BJ (cell line): ENCODE results near the gene NDC80. TPM values are rescaled to one million over a fixed set of nuclear protein-coding genes. Genes with fewer than 3 reads are reported as not detected.

Experiments
- CTCF ChIA-PET: fragments of 350-600 bp; formaldehyde crosslinking; extraction: SDS; loops from one replicate; lab custom pipeline; 2021; ENCODE audit warnings: antibody characterized with exemption, inconsistent platforms; lab: Yijun Ruan, JAX
- POLR2A ChIA-PET: fragments of 300-600 bp; sonication (Branson Sonifier 250); formaldehyde crosslinking; extraction: SDS; loops from one replicate; lab custom pipeline; 2021; ENCODE audit warnings: antibody characterized with exemption; lab: Charles Lee
- DNase-seq: peaks from one replicate; pipeline ENCODE4 v3.0.0-alpha.2; 2011; ENCODE audit warnings: low read depth
- H3K27me3 ChIP-seq: 2 replicates; pipeline ENCODE4 v1.6.0; 2011; ENCODE audit warnings: low read length; ENCODE audit not compliant: control insufficient read depth, insufficient read depth
- H3K36me3 ChIP-seq: 2 replicates; pipeline ENCODE4 v1.5.1; 2011; ENCODE audit warnings: low read length; ENCODE audit not compliant: control insufficient read depth, insufficient read depth
- H3K4me3 ChIP-seq: 2 replicates; pipeline ENCODE4 v1.5.1; 2011; ENCODE audit warnings: low read depth, mild to moderate bottlenecking, control low read depth, low read length
- CTCF ChIP-seq: IDR thresholded peaks from 2 replicates; pipeline ENCODE4 v1.5.1; 2011; ENCODE audit warnings: low read depth, mild to moderate bottlenecking, control low read depth, inconsistent platforms, low read length, moderate library complexity; ENCODE audit not compliant: insufficient read depth
- polyA plus RNA-seq: library from polyadenylated mRNA; depleted of rRNA; stranded (reverse); fragments of >200 nt; gene quantifications from 2 replicates; pipeline ENCODE4 v1.2.3, GENCODE V29; 2011

NDC80 gene
- polyA plus RNA-seq, 1 experiment: 18.1 TPM

DNA sequence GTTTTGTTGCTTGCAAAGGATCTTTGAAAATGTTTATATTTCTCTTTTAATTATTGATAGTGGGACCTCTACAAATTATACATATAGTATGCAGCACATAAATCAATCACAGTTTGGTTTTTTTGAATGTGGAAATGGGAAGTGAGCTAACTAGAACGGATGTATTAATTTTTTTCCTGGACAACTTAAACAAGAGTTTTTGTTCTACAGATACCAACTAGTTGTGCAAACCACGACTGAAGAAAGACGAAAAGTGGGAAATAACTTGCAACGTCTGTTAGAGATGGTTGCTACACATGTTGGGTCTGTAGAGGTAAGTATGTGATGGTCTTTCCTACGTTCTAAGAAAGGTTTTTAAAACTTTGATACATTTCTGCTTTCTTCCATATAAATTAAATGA lies 39.2 kb downstream of the NDC80 start:
- H3K36me3 ChIP-seq: peaks cover 2% of the 10 kb centered on the region; the same call in 1 of the 2 replicates
- DNase-seq: no peak
- no peak overlapping the region for H3K4me3 ChIP-seq
- no peak for TF ChIP-seq CTCF
- H3K27me3 ChIP-seq: no peaks in the 10 kb centered on the region
- CTCF ChIA-PET: no interaction called here
- POLR2A ChIA-PET: no interaction called here

DNA sequence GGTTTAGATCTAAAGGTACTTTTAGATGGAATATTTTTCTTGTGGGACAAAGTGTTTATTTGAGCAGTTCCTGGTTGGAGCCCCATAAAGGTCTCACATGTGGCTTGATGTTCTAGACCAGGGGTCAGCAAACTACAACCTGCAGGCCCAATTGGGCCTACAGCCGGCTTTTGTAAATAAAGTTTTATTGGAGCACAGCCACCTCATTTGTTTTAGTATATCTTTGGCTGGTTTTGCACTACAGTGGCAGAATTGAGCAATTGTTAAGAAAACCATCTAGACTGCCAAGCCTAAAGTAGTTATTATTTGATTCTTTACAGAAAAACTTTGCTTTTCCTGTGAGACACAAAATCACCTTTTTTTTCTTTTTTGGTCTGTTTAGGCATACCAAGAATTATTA lies 41.6 kb downstream of the NDC80 start:
- TF ChIP-seq CTCF: no peak
- no peak overlapping the region for H3K4me3 ChIP-seq
- no peak for DNase-seq

DNA sequence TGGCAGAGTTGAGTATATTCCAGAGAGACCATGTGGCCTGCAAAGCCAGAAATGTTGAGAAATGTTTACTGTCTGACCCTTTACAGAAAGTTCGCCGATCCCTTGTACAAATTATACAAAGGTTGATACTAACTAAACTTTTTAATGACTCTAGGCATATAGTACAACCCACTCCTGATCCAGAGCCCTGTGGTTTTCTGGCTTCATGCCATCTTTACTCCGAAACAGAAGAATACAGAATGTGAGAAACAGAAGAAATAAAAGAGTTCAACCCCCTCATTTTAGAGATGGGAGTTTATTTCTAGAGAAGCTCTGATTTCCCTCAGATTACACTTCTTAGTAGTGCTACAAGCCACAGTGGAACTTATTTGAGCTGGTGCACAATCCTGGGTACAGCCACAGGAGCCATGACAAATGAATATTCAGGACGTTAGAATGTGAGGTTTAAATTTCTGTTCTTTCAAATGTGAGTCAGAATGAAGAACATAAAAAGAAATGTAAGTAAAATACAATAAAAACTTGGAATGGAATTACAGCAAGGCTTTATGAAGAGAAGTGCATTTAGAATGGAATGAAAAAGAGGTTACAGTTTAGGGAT lies 46.1 kb downstream of the NDC80 start:
- Histone ChIP-seq H3K36me3 (peaks cover 2% of the 10 kb centered on the region; the same call in 1 of the 2 replicates), H3K27me3 (no peaks in the 10 kb centered on the region), H3K4me3 (no peak overlapping the region)
- TF ChIP-seq CTCF: no peak
- CTCF ChIA-PET: interaction anchor here (0.6 kb wide), 1 partner anchor 388 kb away, joined by 3 read pairs; no protein-coding TSS in a partner anchor
- no peak for DNase-seq
- POLR2A ChIA-PET: no interaction called here

More for the DNA sequence above, 41.6 kb downstream of the NDC80 start:
- H3K27me3 ChIP-seq: no peaks in the 10 kb centered on the region
- H3K36me3 ChIP-seq: peaks cover 2% of the 10 kb centered on the region; the same call in 1 of the 2 replicates
- ChIA-PET CTCF (no interaction called here), POLR2A (no interaction called here)

DNA sequence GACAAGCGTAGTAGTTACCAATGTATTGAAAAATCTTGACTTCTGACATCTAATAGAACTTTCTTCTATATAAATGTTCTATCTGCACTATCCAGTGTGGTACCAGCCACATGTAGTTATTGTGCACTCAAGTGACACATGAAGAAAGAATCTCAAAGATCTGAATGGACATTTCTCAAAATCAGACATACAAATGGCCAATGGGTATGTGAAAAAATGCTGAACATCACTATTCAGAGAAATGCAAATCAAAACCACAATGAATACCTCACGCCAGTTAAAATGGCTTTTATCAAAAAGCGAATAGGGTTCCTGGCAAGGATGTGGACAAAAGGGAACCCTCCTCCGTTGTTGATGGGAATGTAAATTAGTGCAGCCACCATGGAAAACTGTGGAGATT lies 46.7 kb downstream of the NDC80 start:
- no peak for DNase-seq
- POLR2A ChIA-PET: no interaction called here
- H3K36me3 ChIP-seq: peaks cover 2% of the 10 kb centered on the region; the same call in 1 of the 2 replicates
- CTCF ChIA-PET: no interaction called here
- TF ChIP-seq CTCF: no peak
- no peak overlapping the region for H3K4me3 ChIP-seq
- no peaks in the 10 kb centered on the region for H3K27me3 ChIP-seq

GRCh38 chr18:2625217-2625616 lies 53.9 kb downstream of the NDC80 start:
- POLR2A ChIA-PET: no interaction called here
- Histone ChIP-seq H3K4me3 (no peak overlapping the region), H3K27me3 (no peaks in the 10 kb centered on the region), H3K36me3 (no peaks in the 10 kb centered on the region)
- no peak for TF ChIP-seq CTCF
- no peak for DNase-seq
- CTCF ChIA-PET: interaction anchor here (1.0 kb wide), 1 partner anchor 12 kb away, joined by 5 read pairs; no protein-coding TSS in a partner anchor
